HepG2 (cell line): ENCODE data around the gene DNAJC4. TPM values are rescaled to one million over a fixed set of nuclear protein-coding genes. Genes with fewer than 3 reads are reported as not detected.

Experiments used
- EED ChIP-seq: sonication (generic); formaldehyde crosslinking; IDR thresholded peaks from 2 replicates; pipeline ENCODE4 v1.5.0; 2020; ENCODE audit warnings: mild to moderate bottlenecking, missing genetic modification reagents
- NFE2 ChIP-seq: sonication (generic); formaldehyde crosslinking; IDR thresholded peaks from 2 replicates; pipeline ENCODE4 v1.4.0; 2020; ENCODE audit warnings: missing genetic modification reagents
- NRL ChIP-seq: sonication (generic); formaldehyde crosslinking; IDR thresholded peaks from 2 replicates; pipeline ENCODE4 v1.5.0; 2020; ENCODE audit warnings: missing genetic modification reagents, mild to moderate bottlenecking, moderate library complexity, borderline replicate concordance
- POLR2AphosphoS5 ChIP-seq: IDR thresholded peaks from 2 replicates; pipeline ENCODE4 v1.6.1; 2012; ENCODE audit warnings: low read depth, low read length
- SAFB2 ChIP-seq: sonication (generic); formaldehyde crosslinking; IDR thresholded peaks from 2 replicates; pipeline ENCODE4 v1.5.1; 2020; ENCODE audit warnings: missing genetic modification reagents, low read depth, mild to moderate bottlenecking, borderline replicate concordance
- SIX4 ChIP-seq: sonication (generic); formaldehyde crosslinking; IDR thresholded peaks from 2 replicates; pipeline ENCODE4 v1.4.0; 2020; ENCODE audit warnings: missing genetic modification reagents
- SMYD3 ChIP-seq: sonication (generic); formaldehyde crosslinking; IDR thresholded peaks from 2 replicates; pipeline ENCODE4 v1.8.1; 2023; ENCODE audit warnings: mild to moderate bottlenecking, missing genetic modification reagents
- SNAI1 ChIP-seq: sonication (generic); formaldehyde crosslinking; IDR thresholded peaks from 2 replicates; pipeline ENCODE4 v1.5.0; 2020; ENCODE audit warnings: mild to moderate bottlenecking, missing genetic modification reagents, borderline replicate concordance
- TFE3 ChIP-seq: IDR thresholded peaks from 2 replicates; pipeline ENCODE4 v1.6.1; 2016
- ZBTB33 ChIP-seq: sonication (generic); formaldehyde crosslinking; IDR thresholded peaks from 2 replicates; pipeline ENCODE4 v1.4.0; 2020; ENCODE audit warnings: missing genetic modification reagents
- ZBTB8A ChIP-seq: sonication (generic); formaldehyde crosslinking; IDR thresholded peaks from 2 replicates; pipeline ENCODE4 v1.4.0; 2020; ENCODE audit warnings: mild to moderate bottlenecking, low read depth, missing genetic modification reagents, borderline replicate concordance
- ZFP90 ChIP-seq: sonication (generic); formaldehyde crosslinking; IDR thresholded peaks from 2 replicates; pipeline ENCODE4 v1.8.0; 2022; ENCODE audit warnings: missing genetic modification reagents, mild to moderate bottlenecking, inconsistent platforms, borderline replicate concordance
- ZFX ChIP-seq: sonication (generic); formaldehyde crosslinking; IDR thresholded peaks from 2 replicates; pipeline ENCODE4 v1.4.0; 2020; ENCODE audit warnings: mild to moderate bottlenecking, low read depth, missing genetic modification reagents, moderate library complexity
- ZMAT3 ChIP-seq: sonication (generic); formaldehyde crosslinking; conservative IDR thresholded peaks from 2 replicates; pipeline ENCODE4 v1.7.0; 2021; ENCODE audit warnings: missing genetic modification reagents
- ZNF333 ChIP-seq: sonication (generic); formaldehyde crosslinking; IDR thresholded peaks from 2 replicates; pipeline ENCODE4 v1.4.0; 2020; ENCODE audit warnings: mild to moderate bottlenecking, missing genetic modification reagents, borderline replicate concordance
- ZNF34 ChIP-seq: sonication (generic); formaldehyde crosslinking; IDR thresholded peaks from 2 replicates; pipeline ENCODE4 v1.4.0; 2020; ENCODE audit warnings: mild to moderate bottlenecking, missing genetic modification reagents, borderline replicate concordance
- ZNF350 ChIP-seq: sonication (generic); formaldehyde crosslinking; IDR thresholded peaks from 2 replicates; pipeline ENCODE4 v1.4.0; 2020; ENCODE audit warnings: mild to moderate bottlenecking, low read depth, missing genetic modification reagents, borderline replicate concordance
- ZNF382 ChIP-seq: sonication (generic); formaldehyde crosslinking; IDR thresholded peaks from 2 replicates; pipeline ENCODE4 v1.5.0; 2020; ENCODE audit warnings: missing genetic modification reagents, mild to moderate bottlenecking, borderline replicate concordance
- ZNF563 ChIP-seq: sonication (generic); formaldehyde crosslinking; IDR thresholded peaks from 2 replicates; pipeline ENCODE4 v1.8.0; 2022; ENCODE audit warnings: mild to moderate bottlenecking, moderate library complexity, missing genetic modification reagents
- ZNF768 ChIP-seq: sonication (generic); formaldehyde crosslinking; IDR thresholded peaks from 2 replicates; pipeline ENCODE4 v1.4.0; 2020; ENCODE audit warnings: missing genetic modification reagents
- polyA plus RNA-seq, 8 experiments: library from polyadenylated mRNA; depleted of rRNA in 3 of 8; stranded (reverse) in 7 of 8; unstranded in 1 of 8; fragments of >200 nt; fragmentation: Illumina TruSeq in 4 of 8; extraction: Trizol in 4 of 8; gene quantifications; 2 replicates each; pipeline versions ENCODE4 v1.2.1 to v1.2.3, GENCODE V29; 2011 to 2016; ENCODE audit warnings: low read depth in 4 of 8, missing spikeins in 1 of 8, mixed read lengths in 1 of 8; ENCODE audit not compliant: insufficient read depth in 1 of 8
- total RNA-seq, 5 experiments: library from RNA; depleted of rRNA; stranded (reverse); fragments of >200 nt; fragmentation: Illumina TruSeq; extraction: Trizol; gene quantifications; 2 replicates each; pipeline ENCODE4 v1.2.3, GENCODE V29; 2016; ENCODE audit warnings: low read depth in 1 of 5
- TF ChIP-seq, protein P1 (sequence below): sonication (generic); formaldehyde crosslinking; IDR thresholded peaks from 2 replicates; pipeline ENCODE4 v1.4.0; 2020; ENCODE audit warnings: missing genetic modification reagents, borderline replicate concordance

DNAJC4 gene
- total and polyA plus RNA-seq, 2 of the 13 experiments (the other 11 are each of a cell fraction or from before 2014, with no cell fraction given) = 10.3 to 60.8 TPM

GRCh38 chr11:64185175-64185692 lies 45.1 kb upstream of the DNAJC4 start (continued):
- TF ChIP-seq ZFP90 (CRISPR knock-in tag) = peak; percentile 83
- TF ChIP-seq SNAI1 (CRISPR knock-in tag) = peak; percentile 79; the same call in 1 of the 2 replicates
- peak; percentile 94; the same call in 1 of the 2 replicates for TF ChIP-seq ZNF34
- peak; percentile 99 for TF ChIP-seq EED
- TF ChIP-seq, protein P1, sequence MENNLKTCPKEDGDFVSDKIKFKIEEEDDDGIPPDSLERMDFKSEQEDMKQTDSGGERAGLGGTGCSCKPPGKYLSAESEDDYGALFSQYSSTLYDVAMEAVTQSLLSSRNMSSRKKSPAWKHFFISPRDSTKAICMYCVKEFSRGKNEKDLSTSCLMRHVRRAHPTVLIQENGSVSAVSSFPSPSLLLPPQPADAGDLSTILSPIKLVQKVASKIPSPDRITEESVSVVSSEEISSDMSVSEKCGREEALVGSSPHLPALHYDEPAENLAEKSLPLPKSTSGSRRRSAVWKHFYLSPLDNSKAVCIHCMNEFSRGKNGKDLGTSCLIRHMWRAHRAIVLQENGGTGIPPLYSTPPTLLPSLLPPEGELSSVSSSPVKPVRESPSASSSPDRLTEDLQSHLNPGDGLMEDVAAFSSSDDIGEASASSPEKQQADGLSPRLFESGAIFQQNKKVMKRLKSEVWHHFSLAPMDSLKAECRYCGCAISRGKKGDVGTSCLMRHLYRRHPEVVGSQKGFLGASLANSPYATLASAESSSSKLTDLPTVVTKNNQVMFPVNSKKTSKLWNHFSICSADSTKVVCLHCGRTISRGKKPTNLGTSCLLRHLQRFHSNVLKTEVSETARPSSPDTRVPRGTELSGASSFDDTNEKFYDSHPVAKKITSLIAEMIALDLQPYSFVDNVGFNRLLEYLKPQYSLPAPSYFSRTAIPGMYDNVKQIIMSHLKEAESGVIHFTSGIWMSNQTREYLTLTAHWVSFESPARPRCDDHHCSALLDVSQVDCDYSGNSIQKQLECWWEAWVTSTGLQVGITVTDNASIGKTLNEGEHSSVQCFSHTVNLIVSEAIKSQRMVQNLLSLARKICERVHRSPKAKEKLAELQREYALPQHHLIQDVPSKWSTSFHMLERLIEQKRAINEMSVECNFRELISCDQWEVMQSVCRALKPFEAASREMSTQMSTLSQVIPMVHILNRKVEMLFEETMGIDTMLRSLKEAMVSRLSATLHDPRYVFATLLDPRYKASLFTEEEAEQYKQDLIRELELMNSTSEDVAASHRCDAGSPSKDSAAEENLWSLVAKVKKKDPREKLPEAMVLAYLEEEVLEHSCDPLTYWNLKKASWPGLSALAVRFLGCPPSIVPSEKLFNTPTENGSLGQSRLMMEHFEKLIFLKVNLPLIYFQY = peak; percentile 83; the same call in 1 of the 2 replicates
- TF ChIP-seq ZNF333 (CRISPR knock-in tag) = peak; percentile 94
- peak; percentile 81; the same call in 1 of the 2 replicates for TF ChIP-seq ZBTB8A (CRISPR knock-in tag)
- TF ChIP-seq SMYD3 (CRISPR knock-in tag) = peak; percentile 94
- TF ChIP-seq ZNF768 = peak; percentile 79
- TF ChIP-seq NFE2 (CRISPR knock-in tag) = 0 out of 2 replicates have a peak, but pooled peaks have one; percentile 32
- TF ChIP-seq NRL = peak; percentile 99
- TF ChIP-seq ZNF350 (CRISPR knock-in tag) = peak; percentile 96
- TF ChIP-seq POLR2AphosphoS5 = peak; percentile 93
- 0 out of 2 replicates have a peak, but pooled peaks have one; percentile 15 for TF ChIP-seq SIX4 (CRISPR knock-in tag)
- peak; percentile 97 for TF ChIP-seq ZMAT3 (CRISPR knock-in tag)
- TF ChIP-seq ZNF382 (CRISPR knock-in tag) = no peak; the same call in 1 of the 2 replicates
- TF ChIP-seq SAFB2 (CRISPR knock-in tag) = peak; percentile 74
- peak; percentile 86 for TF ChIP-seq TFE3 (CRISPR knock-in tag)
- TF ChIP-seq ZFX (CRISPR knock-in tag) = peak; percentile 98
- peak; percentile 38; the same call in 1 of the 2 replicates for TF ChIP-seq ZBTB33 (CRISPR knock-in tag)
- peak; percentile 95 for TF ChIP-seq ZNF563 (CRISPR knock-in tag)
